CD4-positive, alpha-beta T cell treated with Interleukin-6 at 100 ng/mL for 8 hours (primary cell): ENCODE results near the gene CERS6.
"Not testable (repeated sequence)": the region's sequence is repeated elsewhere in the genome, so short reads cannot be mapped to it uniquely, and the experiment has no call there.

ENCODE experiments used
- DNase-seq: peaks from one replicate; pipeline ENCODE4 v3.0.0-alpha.2; 2020; ENCODE audit warnings: mixed read lengths, low spot score

Gene CERS6

GRCh38 chr2:168501466-168502065, 45.5 kb downstream of the CERS6 start:
- DNase-seq, result no peak

GRCh38 chr2:168502852-168503251, 46.8 kb downstream of the CERS6 start:
- not testable (repeated sequence) for DNase-seq

GRCh38 chr2:168503901-168504300, 47.8 kb downstream of the CERS6 start:
- no peak for DNase-seq

GRCh38 chr2:168504323-168504722, 48.3 kb downstream of the CERS6 start:
- no peak for DNase-seq

- no peak for DNase-seq
Measured at GRCh38 chr2:168510125-168510756, 54.2 kb downstream of the CERS6 start.

GRCh38 chr2:168514692-168515091, 58.6 kb downstream of the CERS6 start:
- DNase-seq, result no peak

- no peak for DNase-seq
Measured at GRCh38 chr2:168515502-168515901, 59.4 kb downstream of the CERS6 start.

- DNase-seq, result no peak
Measured at GRCh38 chr2:168517816-168518215, 61.7 kb downstream of the CERS6 start.

- DNase-seq, result no peak
Measured at GRCh38 chr2:168518555-168519066, 62.5 kb downstream of the CERS6 start.

GRCh38 chr2:168519534-168520308, 63.6 kb downstream of the CERS6 start:
- DNase-seq, result no peak

- DNase-seq, result no peak
Measured at GRCh38 chr2:168521053-168521741, 65.1 kb downstream of the CERS6 start.

- no peak for DNase-seq
Measured at GRCh38 chr2:168522446-168522845, 66.4 kb downstream of the CERS6 start.

- DNase-seq, result no peak
Measured at GRCh38 chr2:168524005-168524404, 67.9 kb downstream of the CERS6 start.

- no peak for DNase-seq
Measured at GRCh38 chr2:168525020-168525419, 68.9 kb downstream of the CERS6 start.

GRCh38 chr2:168525716-168526446, 69.8 kb downstream of the CERS6 start:
- DNase-seq, result no peak

- DNase-seq, result no peak
Measured at GRCh38 chr2:168526641-168527040, 70.6 kb downstream of the CERS6 start.

GRCh38 chr2:168528016-168528415, 71.9 kb downstream of the CERS6 start:
- no peak for DNase-seq

GRCh38 chr2:168528469-168528868, 72.4 kb downstream of the CERS6 start:
- no peak for DNase-seq

- DNase-seq, result no peak
Measured at GRCh38 chr2:168529054-168529833, 73.2 kb downstream of the CERS6 start.

GRCh38 chr2:168529900-168530561, 74.0 kb downstream of the CERS6 start:
- no peak for DNase-seq
